Naive B cell (primary cell): ENCODE results near the gene DHX40. TPM values are rescaled to one million over a fixed set of nuclear protein-coding genes. Genes with fewer than 3 reads are reported as not detected.
A peak's percentile ranks its signal among the peaks of the same experiment; 100 is the strongest.
"Not testable (repeated sequence)": the region's sequence is repeated elsewhere in the genome, so short reads cannot be mapped to it uniquely, and the experiment has no call there.

Experiments
- ATAC-seq, 2 donors: fragments of 150-1000 bp; cut with Tn5 transposase; 2 replicates each; pipeline ENCODE4 v1.10.0; 2021; ENCODE audit warnings: low read depth in 2 of 2, mild to moderate bottlenecking in 2 of 2, moderate library complexity in 2 of 2
- DNase-seq: peaks from one replicate; pipeline ENCODE4 v3.0.0; 2022
- H3K27ac Mint-ChIP-seq, 6 donors: one replicate each; pipeline ENCODE4 v1.8.0; 2020 to 2022; ENCODE audit warnings: mild to moderate bottlenecking in 6 of 6, mixed read lengths in 6 of 6, moderate library complexity in 5 of 6, inconsistent platforms in 2 of 6
- H3K27me3 Mint-ChIP-seq, 3 donors: one replicate each; pipeline ENCODE4 v1.8.0; 2021 to 2022; ENCODE audit warnings: mixed read lengths in 3 of 3, mild to moderate bottlenecking in 1 of 3
- H3K36me3 Mint-ChIP-seq, 2 donors: one replicate each; pipeline ENCODE4 v1.8.0; 2020 to 2022; ENCODE audit warnings: mixed read lengths in 2 of 2, inconsistent platforms in 1 of 2, mild to moderate bottlenecking in 1 of 2
- H3K4me1 Mint-ChIP-seq, 3 donors: one replicate each; pipeline ENCODE4 v1.8.0; 2020 to 2022; ENCODE audit warnings: mixed read lengths in 3 of 3, inconsistent platforms in 1 of 3, mild to moderate bottlenecking in 1 of 3, moderate library complexity in 1 of 3
- H3K4me3 Mint-ChIP-seq, 8 donors: one replicate each; pipeline ENCODE4 v1.8.0; 2020 to 2022; ENCODE audit warnings: mild to moderate bottlenecking in 8 of 8, mixed read lengths in 8 of 8, moderate library complexity in 8 of 8, inconsistent platforms in 2 of 8
- H3K9me3 Mint-ChIP-seq, 7 donors: one replicate each; pipeline ENCODE4 v1.8.0; 2020 to 2022; ENCODE audit warnings: mixed read lengths in 7 of 7, mild to moderate bottlenecking in 5 of 7, inconsistent platforms in 2 of 7, moderate library complexity in 1 of 7
- polyA plus RNA-seq, 6 donors: library from polyadenylated mRNA; unstranded; fragments of 300-500 nt; fragmentation: Illumina TruSeq; gene quantifications; one replicate each; pipeline ENCODE4 v1.2.3, GENCODE V29; 2021; ENCODE audit warnings: low read depth in 6 of 6

DHX40 gene
- polyA plus RNA-seq, 6 donors from 2014 or later, result 22.6 to 33.6 (median 30.0) TPM

DNA sequence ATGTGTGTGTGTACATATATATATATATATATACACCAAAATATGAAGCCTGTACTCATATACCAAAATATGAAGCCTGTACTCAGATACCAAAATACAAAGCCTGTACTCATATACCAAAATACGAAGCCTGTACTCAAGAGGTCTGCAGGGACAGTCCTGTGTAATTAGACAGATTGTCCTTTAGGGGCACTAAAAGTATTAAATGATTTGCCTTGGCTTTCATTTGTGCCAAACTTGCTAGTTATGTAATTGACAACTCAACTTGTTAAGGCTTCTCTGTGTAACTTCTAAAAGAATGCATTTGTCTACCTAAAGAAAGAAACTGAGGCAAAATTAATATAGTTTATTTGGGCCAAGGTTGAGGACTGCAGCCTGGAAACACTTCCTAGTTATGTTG is 30.8 kb upstream of the DHX40 start:
- ATAC-seq, result no peak
- no peak overlapping the region for H3K27ac Mint-ChIP-seq
- no peak overlapping the region for H3K4me3 Mint-ChIP-seq
- H3K36me3 Mint-ChIP-seq, result peaks cover 0 to 4% of the 10 kb centered on the region in 2 donors
- H3K9me3 Mint-ChIP-seq, result peaks cover 0 to 6% (median 0%) of the 10 kb centered on the region in 7 donors
- peaks cover 6 to 14% (median 11%) of the 10 kb centered on the region in 3 donors for H3K4me1 Mint-ChIP-seq
- no peaks in the 10 kb centered on the region for H3K27me3 Mint-ChIP-seq
- no peak for DNase-seq

DNA sequence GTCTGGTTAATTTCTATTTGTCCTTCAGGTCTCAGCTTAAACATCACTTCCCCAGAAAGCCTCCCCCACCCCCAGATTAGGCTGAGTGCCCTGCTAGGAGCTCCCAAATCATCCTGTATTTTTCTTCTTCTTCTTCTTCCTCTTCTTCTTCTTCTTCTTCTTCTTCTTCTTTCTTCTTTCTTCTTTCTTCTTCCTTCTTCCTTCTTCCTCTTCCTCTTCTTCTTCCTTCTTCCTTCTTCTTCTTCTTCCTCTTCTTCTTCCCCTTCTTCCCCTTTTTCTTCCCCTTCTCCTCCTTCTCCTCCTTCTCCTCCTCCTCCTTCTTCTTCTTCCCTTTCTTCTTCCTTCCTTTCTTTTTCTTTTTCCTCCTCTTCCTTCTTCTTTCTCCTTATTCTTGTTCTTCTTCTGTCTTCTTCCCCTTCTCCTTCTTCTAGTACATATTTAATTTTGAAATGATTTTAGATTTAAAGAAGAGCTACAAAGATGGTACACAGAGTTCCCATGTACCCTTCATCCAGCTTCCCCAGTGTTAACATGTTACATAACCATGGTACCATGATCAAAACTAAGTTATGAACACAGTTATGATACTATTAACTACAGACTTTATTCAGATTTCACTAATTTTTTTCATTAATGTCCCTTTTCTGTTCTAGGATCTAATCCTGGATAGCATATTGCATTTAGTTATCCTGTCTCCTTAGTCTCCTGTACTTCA is 27.1 kb upstream of the DHX40 start:
- DNase-seq, result no peak
- no peak overlapping the region for H3K4me3 Mint-ChIP-seq
- ATAC-seq, result no peak
- peaks cover 6 to 12% (median 11%) of the 10 kb centered on the region in 3 donors for H3K4me1 Mint-ChIP-seq
- peaks cover 0 to 6% (median 0%) of the 10 kb centered on the region in 7 donors for H3K9me3 Mint-ChIP-seq
- H3K27ac Mint-ChIP-seq, result peak overlapping the region in 1 of 6 donors; percentile 92
- H3K36me3 Mint-ChIP-seq, result peaks cover 0 to 4% of the 10 kb centered on the region in 2 donors
- H3K27me3 Mint-ChIP-seq, result no peaks in the 10 kb centered on the region

- H3K27ac Mint-ChIP-seq, result peak overlapping the region in 1 of 6 donors; percentile 31
- H3K4me1 Mint-ChIP-seq, result peaks cover 0 to 7% (median 5%) of the 10 kb centered on the region in 3 donors
- H3K4me3 Mint-ChIP-seq, result no peak overlapping the region
- DNase-seq (no peak), ATAC-seq (no peak)
- peaks cover 0 to 5% (median 0%) of the 10 kb centered on the region in 7 donors for H3K9me3 Mint-ChIP-seq
- no peaks in the 10 kb centered on the region for H3K27me3 Mint-ChIP-seq
- H3K36me3 Mint-ChIP-seq, result no peaks in the 10 kb centered on the region
These were observed 22.3 kb upstream of the DHX40 start for GRCh38 chr17:59542960-59543635.

DNA sequence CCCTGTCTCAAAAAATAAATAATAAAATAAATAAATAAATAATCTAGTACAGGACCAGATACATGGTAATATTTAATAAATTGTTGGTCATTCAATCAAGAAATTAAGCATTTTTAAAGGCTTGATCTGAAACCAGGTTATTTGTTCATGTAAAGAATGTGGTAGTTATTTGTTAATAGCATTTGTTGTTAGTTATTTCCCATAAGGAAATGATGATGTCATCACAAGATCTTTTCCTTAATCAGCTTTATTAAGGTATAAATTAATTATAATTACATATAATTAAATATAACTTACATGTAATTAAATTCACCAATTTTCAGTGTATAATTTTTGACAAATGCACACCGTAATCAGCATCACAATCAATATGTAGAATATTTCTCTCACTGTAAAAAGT is 19.5 kb upstream of the DHX40 start:
- DNase-seq (no peak), ATAC-seq (no peak)
- no peaks in the 10 kb centered on the region for H3K9me3 Mint-ChIP-seq
- peaks cover 0 to 4% (median 0%) of the 10 kb centered on the region in 3 donors for H3K4me1 Mint-ChIP-seq
- no peak overlapping the region for H3K4me3 Mint-ChIP-seq
- H3K27me3 Mint-ChIP-seq, result no peaks in the 10 kb centered on the region
- no peaks in the 10 kb centered on the region for H3K36me3 Mint-ChIP-seq
- H3K27ac Mint-ChIP-seq, result no peak overlapping the region

GRCh38 chr17:59547131-59547915 is 18.1 kb upstream of the DHX40 start:
- H3K4me1 Mint-ChIP-seq, result peaks cover 0 to 4% (median 0%) of the 10 kb centered on the region in 3 donors
- DNase-seq (no peak), ATAC-seq (no peak)
- H3K27ac Mint-ChIP-seq, result no peak overlapping the region
- no peaks in the 10 kb centered on the region for H3K9me3 Mint-ChIP-seq
- no peaks in the 10 kb centered on the region for H3K27me3 Mint-ChIP-seq
- H3K4me3 Mint-ChIP-seq, result no peak overlapping the region
- H3K36me3 Mint-ChIP-seq, result no peaks in the 10 kb centered on the region

DNA sequence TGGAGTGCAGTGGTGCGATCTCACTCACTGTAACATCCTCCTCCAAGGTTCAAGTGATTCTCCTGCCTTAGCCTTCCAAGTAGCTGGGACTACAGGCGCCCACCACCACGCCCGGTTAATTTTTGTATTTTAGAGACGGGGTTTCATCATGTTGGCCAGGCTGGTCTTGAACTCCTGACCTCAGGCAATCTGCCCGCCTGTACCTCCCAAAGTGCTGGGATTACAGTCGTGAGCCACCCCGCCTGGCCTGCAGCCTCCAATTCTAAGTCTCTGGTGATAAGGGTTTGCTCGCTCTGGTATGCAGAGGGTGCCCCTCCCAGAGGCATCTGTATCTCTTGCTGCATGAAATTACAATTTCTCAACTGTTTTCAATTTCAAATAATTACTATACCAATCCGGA is 16.4 kb upstream of the DHX40 start:
- not testable (repeated sequence) for DNase-seq, H3K36me3 Mint-ChIP-seq, H3K4me3 Mint-ChIP-seq, H3K9me3 Mint-ChIP-seq, H3K27ac Mint-ChIP-seq, H3K4me1 Mint-ChIP-seq, ATAC-seq, H3K27me3 Mint-ChIP-seq

DNA sequence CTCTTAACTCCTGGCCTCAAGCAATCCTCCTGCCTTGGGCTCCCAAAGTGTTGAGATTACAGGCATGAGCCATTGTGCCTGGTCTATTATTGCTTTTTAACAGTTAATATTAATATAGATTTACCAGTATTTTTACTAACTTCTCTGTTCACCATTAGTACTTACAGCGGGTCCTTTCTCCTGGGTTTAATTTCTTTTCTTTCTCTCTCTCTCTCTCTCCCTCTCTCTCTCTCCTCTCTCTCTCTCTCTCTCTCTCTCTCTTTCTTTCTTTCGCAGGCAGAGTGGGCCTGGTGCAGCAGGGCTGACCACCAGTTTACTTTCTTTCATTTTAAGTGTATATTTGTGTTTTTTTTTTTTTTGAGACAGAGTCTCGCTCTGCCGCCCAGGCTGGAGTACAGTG is 14.7 kb upstream of the DHX40 start:
- Mint-ChIP-seq H3K4me3 (no peak overlapping the region), H3K27ac (no peak overlapping the region), H3K4me1 (no peaks in the 10 kb centered on the region), H3K27me3 (peaks cover 0 to 5% (median 3%) of the 10 kb centered on the region in 3 donors), H3K9me3 (no peaks in the 10 kb centered on the region), H3K36me3 (no peaks in the 10 kb centered on the region)
- DNase-seq, result no peak
- no peak for ATAC-seq

DNA sequence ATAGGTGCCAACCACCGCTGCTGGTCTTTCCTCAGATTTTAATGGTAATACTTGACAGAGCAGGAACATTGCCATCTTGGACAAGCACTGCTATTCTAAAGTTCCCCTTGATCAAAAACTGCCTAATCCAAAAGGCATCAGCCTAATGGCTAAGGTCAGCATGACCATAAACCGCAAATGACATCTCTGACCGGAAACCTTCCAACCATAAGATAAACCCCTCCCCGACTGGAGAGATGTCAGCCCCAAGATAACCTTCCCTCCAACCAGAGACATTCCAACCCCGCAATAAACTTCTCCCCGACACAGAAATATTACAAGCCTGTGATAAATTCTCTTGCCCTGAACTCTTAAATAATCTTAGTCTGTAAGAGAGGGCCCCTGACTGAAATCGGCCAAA is 7.4 kb upstream of the DHX40 start:
- Mint-ChIP-seq H3K36me3 (no peaks in the 10 kb centered on the region), H3K9me3 (no peaks in the 10 kb centered on the region), H3K4me1 (no peaks in the 10 kb centered on the region), H3K27me3 (peaks cover 0 to 5% (median 3%) of the 10 kb centered on the region in 3 donors), H3K4me3 (no peak overlapping the region), H3K27ac (no peak overlapping the region)
- ATAC-seq (no peak), DNase-seq (no peak)

- H3K27ac Mint-ChIP-seq, result no peak overlapping the region
- DNase-seq (no peak), ATAC-seq (no peak)
- H3K27me3 Mint-ChIP-seq, result peaks cover 0 to 5% (median 3%) of the 10 kb centered on the region in 3 donors
- no peak overlapping the region for H3K4me3 Mint-ChIP-seq
- no peaks in the 10 kb centered on the region for H3K4me1 Mint-ChIP-seq
- H3K36me3 Mint-ChIP-seq, result no peaks in the 10 kb centered on the region
- H3K9me3 Mint-ChIP-seq, result no peaks in the 10 kb centered on the region
These were observed 6.5 kb upstream of the DHX40 start for GRCh38 chr17:59558953-59559352.

GRCh38 chr17:59561042-59561441 is 4.4 kb upstream of the DHX40 start:
- no peak for ATAC-seq
- no peak overlapping the region for H3K4me3 Mint-ChIP-seq
- no peak for DNase-seq
- H3K27ac Mint-ChIP-seq, result peak overlapping the region in 4 of 6 donors; percentile 16 to 80 (median 50)
- peaks cover 8 to 12% (median 11%) of the 10 kb centered on the region in 3 donors for H3K4me1 Mint-ChIP-seq
- H3K27me3 Mint-ChIP-seq, result no peaks in the 10 kb centered on the region
- H3K36me3 Mint-ChIP-seq, result peaks cover 4 to 8% of the 10 kb centered on the region in 2 donors
- H3K9me3 Mint-ChIP-seq, result peaks cover 0 to 4% (median 0%) of the 10 kb centered on the region in 7 donors

- DNase-seq (peak; percentile 49), ATAC-seq (peak; percentile 51)
- Mint-ChIP-seq H3K4me1 (peaks cover 8 to 27% (median 24%) of the 10 kb centered on the region in 3 donors), H3K27me3 (no peaks in the 10 kb centered on the region), H3K36me3 (peaks cover 4 to 8% of the 10 kb centered on the region in 2 donors), H3K27ac (peak overlapping the region; percentile 99 to 100 (median 100)), H3K4me3 (peak overlapping the region; percentile 98 to 100 (median 100)), H3K9me3 (peaks cover 0 to 4% (median 0%) of the 10 kb centered on the region in 7 donors)
These were observed 532 bp downstream of the DHX40 start for GRCh38 chr17:59565959-59566324.

DNA sequence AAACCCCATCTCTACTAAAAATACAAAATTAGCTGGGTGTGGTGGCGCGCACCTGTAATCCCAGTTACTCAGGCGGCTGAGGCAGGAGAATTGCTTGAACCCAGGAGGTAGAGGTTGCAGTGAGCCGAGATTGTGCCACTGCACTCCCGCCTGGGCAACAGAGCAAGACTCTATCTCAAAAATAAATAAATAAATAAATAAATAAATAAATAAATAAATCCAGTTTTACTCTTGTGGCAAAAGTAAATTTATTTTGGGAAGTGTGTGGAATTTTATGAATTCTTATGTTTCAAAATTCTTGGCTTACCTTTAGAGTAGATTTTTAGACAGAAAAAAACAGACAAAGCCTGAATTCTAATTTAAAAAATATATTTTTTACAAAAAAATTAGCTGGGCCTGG is 3.7 kb downstream of the DHX40 start:
- ATAC-seq, DNase-seq, H3K4me3 Mint-ChIP-seq, H3K27me3 Mint-ChIP-seq, H3K27ac Mint-ChIP-seq, H3K9me3 Mint-ChIP-seq: not testable (repeated sequence)
- Mint-ChIP-seq H3K4me1 (peaks cover 8 to 27% (median 26%) of the 10 kb centered on the region in 3 donors), H3K36me3 (peaks cover 15 to 18% of the 10 kb centered on the region in 2 donors)

DNA sequence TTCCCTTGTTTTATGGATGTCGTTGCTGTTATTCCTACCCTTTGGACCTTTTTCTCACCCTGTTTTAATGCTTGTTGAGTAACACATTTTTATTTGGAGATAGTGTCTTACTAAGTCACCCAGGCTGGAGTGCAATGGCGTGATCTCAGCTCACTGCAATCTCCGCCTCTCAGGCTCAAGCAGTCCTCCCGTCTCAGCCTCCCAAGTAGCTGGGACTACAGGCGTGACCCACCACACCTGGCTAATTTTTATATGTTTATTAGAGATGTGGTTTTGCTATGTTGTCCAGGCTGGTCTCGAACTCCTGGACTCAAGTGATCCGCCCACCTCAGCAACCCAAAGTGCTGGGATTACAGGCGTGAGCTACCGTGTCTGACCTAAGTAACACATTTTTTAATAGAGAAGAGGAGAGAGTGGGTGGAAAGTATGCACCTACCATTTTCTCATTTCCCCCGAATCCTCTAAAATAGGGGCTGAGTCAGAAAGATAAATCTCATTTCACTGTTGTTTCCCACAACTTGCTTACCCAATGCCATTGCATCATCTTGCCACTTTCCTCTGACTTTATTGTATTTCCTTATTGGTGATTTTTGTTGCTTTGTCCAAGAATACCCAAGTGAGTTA is 7.0 kb downstream of the DHX40 start:
- ATAC-seq (no peak), DNase-seq (no peak)
- peaks cover 11% of the 10 kb centered on the region in 2 donors for H3K36me3 Mint-ChIP-seq
- peaks cover 0 to 2% (median 2%) of the 10 kb centered on the region in 3 donors for H3K4me1 Mint-ChIP-seq
- H3K27me3 Mint-ChIP-seq, result no peaks in the 10 kb centered on the region
- H3K4me3 Mint-ChIP-seq, result no peak overlapping the region
- H3K27ac Mint-ChIP-seq, result peak overlapping the region in 2 of 6 donors; percentile 5 to 12
- no peaks in the 10 kb centered on the region for H3K9me3 Mint-ChIP-seq
